Osteocyte (in vitro differentiated cells): ENCODE results near the gene RTN4. TPM values are rescaled to one million over a fixed set of nuclear protein-coding genes. Genes with fewer than 3 reads are reported as not detected.

Source experiments
- DNase-seq: peaks from one replicate; pipeline ENCODE4 v3.0.0; 2021; ENCODE audit warnings: mixed read lengths; ENCODE audit not compliant: unreplicated experiment; ENCODE audit errors: extremely low spot score
- H3K27ac Mint-ChIP-seq: one replicate; pipeline ENCODE4 v1.8.0; 2021; ENCODE audit warnings: mild to moderate bottlenecking, mixed read lengths; ENCODE audit not compliant: unreplicated experiment
- H3K27me3 Mint-ChIP-seq: one replicate; pipeline ENCODE4 v1.8.0; 2021; ENCODE audit warnings: mixed read lengths; ENCODE audit not compliant: unreplicated experiment
- H3K36me3 Mint-ChIP-seq: one replicate; pipeline ENCODE4 v1.8.0; 2021; ENCODE audit warnings: mixed read lengths; ENCODE audit not compliant: unreplicated experiment
- H3K4me1 Mint-ChIP-seq: one replicate; pipeline ENCODE4 v1.8.0; 2021; ENCODE audit warnings: mixed read lengths; ENCODE audit not compliant: unreplicated experiment
- H3K4me3 Mint-ChIP-seq: one replicate; pipeline ENCODE4 v1.8.0; 2021; ENCODE audit warnings: mild to moderate bottlenecking, moderate library complexity, mixed read lengths; ENCODE audit not compliant: unreplicated experiment
- H3K9me3 Mint-ChIP-seq: one replicate; pipeline ENCODE4 v1.8.0; 2021; ENCODE audit warnings: mixed read lengths; ENCODE audit not compliant: unreplicated experiment
- CTCF ChIP-seq: fragments of 200-600 bp; sonication (generic); IDR thresholded peaks from 2 replicates; pipeline ENCODE4 v1.5.0; 2021; ENCODE audit warnings: antibody characterized with exemption, mild to moderate bottlenecking, moderate library complexity
- total RNA-seq: library from RNA; stranded (reverse); gene quantifications from 2 replicates; pipeline ENCODE4 v1.2.1, GENCODE V29; 2021

RTN4 gene
- total RNA-seq, 1 donor from 2014 or later, result 532 TPM

- TF ChIP-seq CTCF, result no peak
- no peak overlapping the region for H3K4me3 Mint-ChIP-seq
- no peak for DNase-seq
- peaks cover 3% of the 10 kb centered on the region for H3K4me1 Mint-ChIP-seq
- H3K9me3 Mint-ChIP-seq, result no peaks in the 10 kb centered on the region
- H3K36me3 Mint-ChIP-seq, result peaks cover 3% of the 10 kb centered on the region
- H3K27ac Mint-ChIP-seq, result no peak overlapping the region
- no peaks in the 10 kb centered on the region for H3K27me3 Mint-ChIP-seq
These were observed 90.1 kb downstream of the RTN4 start for GRCh38 chr2:54960164-54960563.

- peaks cover 3% of the 10 kb centered on the region for H3K36me3 Mint-ChIP-seq
- no peaks in the 10 kb centered on the region for H3K27me3 Mint-ChIP-seq
- H3K27ac Mint-ChIP-seq, result no peak overlapping the region
- TF ChIP-seq CTCF, result no peak
- H3K9me3 Mint-ChIP-seq, result no peaks in the 10 kb centered on the region
- H3K4me3 Mint-ChIP-seq, result no peak overlapping the region
- no peak for DNase-seq
- no peaks in the 10 kb centered on the region for H3K4me1 Mint-ChIP-seq
These were observed 91.4 kb downstream of the RTN4 start for GRCh38 chr2:54958717-54959371.

- Mint-ChIP-seq H3K27ac (no peak overlapping the region), H3K27me3 (no peaks in the 10 kb centered on the region), H3K4me1 (peaks cover 7% of the 10 kb centered on the region), H3K4me3 (no peak overlapping the region), H3K36me3 (peaks cover 3% of the 10 kb centered on the region), H3K9me3 (no peaks in the 10 kb centered on the region)
- no peak for DNase-seq
- no peak for TF ChIP-seq CTCF
These were observed 92.8 kb downstream of the RTN4 start for GRCh38 chr2:54957321-54957999.

- Mint-ChIP-seq H3K27me3 (no peaks in the 10 kb centered on the region), H3K27ac (no peak overlapping the region), H3K9me3 (no peaks in the 10 kb centered on the region), H3K4me3 (no peak overlapping the region), H3K4me1 (peaks cover 7% of the 10 kb centered on the region), H3K36me3 (peaks cover 3% of the 10 kb centered on the region)
- TF ChIP-seq CTCF, result no peak
- no peak for DNase-seq
These were observed 94.1 kb downstream of the RTN4 start for GRCh38 chr2:54956111-54956627.

GRCh38 chr2:54955358-54956110 lies 94.7 kb downstream of the RTN4 start:
- H3K27ac Mint-ChIP-seq, result no peak overlapping the region
- no peaks in the 10 kb centered on the region for H3K36me3 Mint-ChIP-seq
- TF ChIP-seq CTCF, result no peak
- H3K9me3 Mint-ChIP-seq, result no peaks in the 10 kb centered on the region
- no peak overlapping the region for H3K4me3 Mint-ChIP-seq
- H3K4me1 Mint-ChIP-seq, result peaks cover 7% of the 10 kb centered on the region
- no peak for DNase-seq
- H3K27me3 Mint-ChIP-seq, result no peaks in the 10 kb centered on the region
